Putamen (tissue), 1 donor: ENCODE results near the gene FBXO8.

Experiments used
- DNase-seq: peaks from one replicate; pipeline ENCODE4 v3.0.0-alpha.2; 2016; ENCODE audit warnings: low spot score

FBXO8 gene

DNA sequence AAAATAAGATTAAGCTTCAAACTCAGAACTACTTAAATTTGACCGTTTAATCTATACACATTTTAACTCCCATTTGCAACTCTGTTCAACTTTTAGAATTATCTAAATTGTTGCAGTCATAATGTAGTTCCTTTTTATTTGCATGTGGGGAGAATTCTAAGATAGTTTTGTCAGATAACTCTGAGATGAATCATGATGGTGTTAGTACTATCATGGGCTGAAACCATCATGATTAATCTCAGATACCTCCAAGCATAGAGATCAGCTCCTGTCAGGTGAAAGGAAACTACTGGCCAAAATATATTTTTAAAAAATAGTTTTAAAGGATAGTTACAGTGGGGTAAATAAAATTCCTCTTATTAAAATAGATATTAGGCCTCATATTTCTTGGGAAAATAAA is 39.0 kb downstream of the FBXO8 start:
- no peak for DNase-seq

- no peak for DNase-seq
Measured at GRCh38 chr4:174241162-174241561, 42.3 kb downstream of the FBXO8 start.

DNA sequence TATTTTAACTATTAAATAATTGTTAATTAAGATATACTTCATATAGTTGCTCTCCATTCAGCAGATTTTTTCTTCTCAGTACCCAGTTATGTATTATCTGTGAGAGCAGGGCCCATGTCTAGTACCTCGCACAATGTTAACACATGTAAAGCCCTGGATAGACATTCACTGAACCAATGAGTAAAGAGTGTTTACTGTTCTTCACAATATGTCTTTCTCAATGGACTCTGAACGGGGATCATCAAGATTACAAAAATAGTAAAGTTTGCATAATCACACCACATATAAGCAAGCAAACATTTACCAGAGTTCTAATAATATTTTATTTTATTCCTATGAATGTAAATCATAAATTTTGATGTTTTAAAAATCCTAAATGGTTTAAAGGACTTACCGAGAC is 47.1 kb downstream of the FBXO8 start:
- DNase-seq: no peak

- DNase-seq: no peak
Measured at GRCh38 chr4:174230680-174231079, 52.8 kb downstream of the FBXO8 start.

- no peak for DNase-seq
Measured at GRCh38 chr4:174230148-174230547, 53.3 kb downstream of the FBXO8 start.

- no peak for DNase-seq
Measured at GRCh38 chr4:174228988-174229387, 54.5 kb downstream of the FBXO8 start.

DNA sequence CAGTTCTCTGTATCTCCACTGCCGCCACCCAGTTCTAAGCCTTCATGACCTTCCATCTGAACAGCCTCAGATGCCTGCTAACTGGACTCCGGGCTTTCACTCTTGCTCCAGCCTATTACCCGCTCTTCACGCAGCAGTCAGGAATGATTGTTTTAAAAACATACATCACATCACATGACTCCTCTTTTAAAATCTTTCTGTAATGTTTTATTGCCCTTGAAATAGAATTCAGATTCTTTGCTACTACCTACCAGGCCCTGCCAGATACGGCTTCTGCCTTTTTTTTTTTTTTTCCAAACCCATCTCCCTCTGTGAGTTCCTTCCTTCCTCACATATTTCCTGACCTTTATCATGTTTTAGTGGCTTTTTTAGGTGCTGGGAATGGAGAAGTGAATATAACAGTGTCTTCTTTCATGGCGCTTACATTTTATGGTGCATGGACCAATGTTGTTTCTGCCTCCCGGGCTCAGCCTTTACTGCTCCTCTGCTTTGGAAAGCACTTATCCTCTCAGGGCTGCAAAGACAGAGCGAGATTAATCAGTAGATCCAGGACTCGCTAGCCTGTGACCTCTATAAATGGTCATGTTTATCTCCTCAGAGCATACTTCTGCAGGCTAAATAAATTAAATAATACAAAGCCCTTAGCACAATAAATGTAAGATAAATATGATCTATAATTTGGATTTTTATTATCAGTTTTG is 58.0 kb downstream of the FBXO8 start:
- DNase-seq: no peak

DNA sequence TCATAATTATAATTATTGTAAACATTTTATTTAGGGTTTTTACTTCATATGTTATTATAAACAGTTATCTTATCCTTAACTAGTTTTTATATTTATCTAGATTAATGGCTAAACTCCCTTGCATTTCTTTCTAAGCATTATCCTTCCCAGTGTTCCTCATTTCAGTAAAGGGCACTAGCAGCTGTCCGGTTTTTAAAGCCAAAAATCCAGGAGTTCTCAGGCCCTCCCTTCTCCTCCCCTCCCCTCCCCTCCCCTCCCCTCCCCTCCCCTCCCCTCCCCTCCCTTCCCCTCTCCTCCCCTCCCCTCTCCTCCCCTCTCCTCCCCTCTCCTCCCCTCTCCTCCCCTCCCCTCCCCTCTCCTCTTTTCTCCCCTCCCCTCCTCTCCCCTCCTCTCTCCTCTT is 58.9 kb downstream of the FBXO8 start:
- no peak for DNase-seq

- no peak for DNase-seq
Measured at GRCh38 chr4:174222266-174222872, 61.1 kb downstream of the FBXO8 start.

DNA sequence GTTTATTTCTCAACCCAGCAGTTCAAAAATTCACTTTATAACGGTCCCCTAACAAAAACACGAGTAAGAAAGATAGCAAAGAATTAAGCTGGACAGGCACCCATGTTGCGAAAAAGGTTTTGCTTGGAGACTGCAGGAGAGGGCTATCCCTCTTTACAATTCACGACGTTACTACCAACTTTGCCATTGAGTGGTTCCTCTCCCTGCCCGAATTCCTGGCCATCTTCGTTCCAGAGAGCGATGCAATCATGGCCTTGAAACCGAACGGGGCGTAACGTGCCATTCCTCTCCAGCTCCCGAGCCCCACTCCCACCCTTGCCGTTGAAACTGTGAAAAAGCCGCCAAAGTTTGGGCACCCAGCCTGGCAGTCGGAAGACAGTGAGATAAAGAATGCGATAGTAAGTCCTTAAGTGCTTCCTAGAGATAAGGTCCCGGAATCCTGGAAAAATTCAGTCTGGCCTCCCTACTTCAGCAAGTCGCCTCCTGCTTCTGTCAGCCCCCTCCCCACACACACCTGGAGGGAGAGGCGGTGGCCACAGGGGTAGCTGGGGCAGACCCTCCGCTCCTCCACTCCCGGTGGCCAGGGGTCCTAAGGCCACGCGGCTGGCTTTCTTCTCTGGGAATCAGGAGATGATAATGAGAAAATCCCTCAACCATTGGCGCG is 65.2 kb downstream of the FBXO8 start:
- no peak for DNase-seq

- DNase-seq: no peak
Measured at GRCh38 chr4:174217273-174218126, 66.0 kb downstream of the FBXO8 start.

DNA sequence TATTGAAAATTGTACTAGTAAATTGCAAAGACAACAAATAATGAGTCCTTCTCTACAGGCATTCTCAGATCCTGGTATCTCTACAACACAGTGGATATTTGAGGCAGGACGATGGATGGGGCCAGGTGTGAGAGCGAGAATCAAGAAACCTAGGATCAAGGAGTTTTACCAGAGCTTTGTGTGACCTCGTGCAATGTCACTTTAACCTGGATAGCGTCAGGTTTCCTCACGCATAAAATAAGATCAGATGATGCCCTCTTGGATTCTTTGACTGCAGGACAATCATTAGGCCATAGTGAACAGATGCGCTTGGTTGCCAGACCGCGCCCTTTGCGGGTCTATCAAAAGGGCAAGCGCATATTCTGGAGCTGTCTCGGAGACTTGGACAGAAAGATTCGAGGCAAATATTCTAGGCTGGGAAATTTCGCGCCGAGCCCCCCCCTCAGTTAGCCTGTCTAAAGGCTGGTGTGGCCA is 66.6 kb downstream of the FBXO8 start:
- no peak for DNase-seq

DNA sequence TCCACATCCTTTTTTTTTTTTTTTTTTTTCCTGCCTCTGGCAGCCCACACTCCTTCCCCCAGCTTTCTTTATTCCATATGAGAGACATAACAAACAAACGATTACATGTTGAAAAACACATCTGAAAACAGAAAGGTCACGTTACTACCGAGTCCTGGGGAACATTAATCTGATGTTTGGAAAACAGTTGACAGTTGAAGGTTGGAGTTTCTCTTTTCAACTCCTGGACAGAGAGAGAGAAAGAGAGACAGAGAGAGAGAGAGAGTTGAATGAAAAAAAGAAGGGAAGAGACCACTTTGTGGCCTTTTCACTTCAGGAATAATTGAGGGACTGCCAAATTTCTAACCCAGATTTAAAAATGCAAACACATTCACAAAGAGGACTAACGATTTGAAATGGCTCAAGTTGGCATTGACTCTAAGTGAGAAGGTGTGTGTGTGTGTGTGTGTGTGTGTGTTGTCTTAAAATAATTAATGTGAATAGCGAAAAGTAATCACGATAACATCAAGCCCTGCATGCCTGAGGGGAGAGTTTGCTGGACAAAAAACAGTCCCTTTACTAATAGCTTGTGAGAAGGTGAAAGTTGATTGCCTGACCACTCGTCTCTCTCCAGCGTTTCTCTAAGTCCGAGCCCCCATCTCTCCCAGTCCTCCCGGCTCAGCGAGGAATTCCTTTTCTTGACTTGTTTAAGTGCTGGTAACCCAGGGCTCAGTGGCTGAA is 67.3 kb downstream of the FBXO8 start:
- DNase-seq: no peak

GRCh38 chr4:174215057-174215456 is 68.4 kb downstream of the FBXO8 start:
- no peak for DNase-seq

GRCh38 chr4:174214101-174214878 is 69.2 kb downstream of the FBXO8 start:
- no peak for DNase-seq

GRCh38 chr4:174213731-174214100 is 69.8 kb downstream of the FBXO8 start:
- DNase-seq: no peak

DNA sequence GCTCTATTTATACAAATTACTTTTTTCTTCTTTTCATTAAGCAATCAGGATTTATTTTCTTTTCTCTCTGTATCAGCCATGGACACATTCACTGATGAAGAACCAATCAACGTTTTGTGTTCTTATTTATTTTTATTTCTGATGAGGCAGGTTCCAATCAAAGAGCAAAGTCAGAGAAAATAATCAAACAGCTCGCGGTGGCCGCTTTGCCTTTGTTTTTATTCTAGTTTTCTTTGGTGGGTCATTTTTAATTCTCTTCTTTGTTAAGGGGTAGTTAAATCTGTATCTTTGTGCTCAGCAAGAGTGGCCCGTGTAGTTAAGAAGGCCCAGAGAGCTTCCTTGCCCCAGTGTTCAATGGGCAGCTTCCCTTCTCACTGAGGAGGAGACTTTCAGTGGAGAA is 71.4 kb downstream of the FBXO8 start:
- DNase-seq: no peak

- no peak for DNase-seq
Measured at GRCh38 chr4:174211622-174212044, 71.8 kb downstream of the FBXO8 start.

DNA sequence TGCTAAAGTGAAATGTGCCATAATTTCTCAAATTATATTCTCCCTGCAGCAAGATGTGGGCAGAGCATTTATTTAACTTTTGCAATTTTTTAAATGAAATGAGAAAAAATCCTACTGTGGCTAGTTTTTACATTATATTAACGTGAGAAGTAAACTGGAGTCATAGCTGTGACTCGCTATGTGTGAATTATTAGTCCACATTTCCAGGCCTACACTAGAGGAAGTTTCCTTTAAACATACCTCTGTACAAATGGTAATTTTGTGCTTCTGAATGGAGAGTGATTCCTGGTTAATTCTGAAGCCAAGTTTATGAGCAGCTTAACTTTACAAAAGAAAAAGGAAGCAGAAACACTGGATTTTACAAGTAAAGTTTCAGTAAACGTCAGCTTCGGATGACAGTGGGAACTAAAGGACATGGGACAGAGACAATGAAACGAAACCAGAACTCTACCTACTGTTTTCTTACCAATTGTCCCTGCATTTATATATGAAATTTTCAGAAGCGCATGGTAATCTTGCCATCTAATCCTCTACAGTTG is 72.4 kb downstream of the FBXO8 start:
- no peak for DNase-seq

DNA sequence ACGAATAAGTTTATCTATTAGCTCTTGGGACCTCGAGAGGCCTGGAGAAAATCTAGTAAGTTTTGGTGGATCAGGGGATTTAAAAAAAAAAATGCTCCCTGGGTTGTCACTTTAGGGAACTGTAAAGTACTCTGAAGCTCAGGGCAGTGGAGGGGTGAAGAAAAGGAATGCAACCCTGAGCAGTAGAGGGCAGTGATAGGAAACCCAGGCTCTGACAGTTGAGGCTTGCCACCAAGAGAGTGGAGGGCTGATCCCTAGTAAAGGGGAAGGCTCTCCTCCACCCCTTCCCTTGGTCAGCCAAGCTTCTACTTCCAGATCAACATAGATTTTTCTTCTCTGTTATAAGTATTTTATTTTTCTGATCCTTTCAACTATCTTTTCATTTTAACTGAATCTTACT is 73.1 kb downstream of the FBXO8 start:
- DNase-seq: no peak

GRCh38 chr4:174209341-174209740 is 74.1 kb downstream of the FBXO8 start:
- DNase-seq: no peak
